HG03045 (cell line): Measurements from ENCODE around the gene OR11A1.

Experiments used
- ATAC-seq: cut with Tn5 transposase; IDR thresholded peaks from one replicate; pipeline ENCODE4 v1.9.1; 2021; ENCODE audit warnings: mild to moderate bottlenecking, moderate library complexity; ENCODE audit not compliant: unreplicated experiment

The OR11A1 gene, protein sequence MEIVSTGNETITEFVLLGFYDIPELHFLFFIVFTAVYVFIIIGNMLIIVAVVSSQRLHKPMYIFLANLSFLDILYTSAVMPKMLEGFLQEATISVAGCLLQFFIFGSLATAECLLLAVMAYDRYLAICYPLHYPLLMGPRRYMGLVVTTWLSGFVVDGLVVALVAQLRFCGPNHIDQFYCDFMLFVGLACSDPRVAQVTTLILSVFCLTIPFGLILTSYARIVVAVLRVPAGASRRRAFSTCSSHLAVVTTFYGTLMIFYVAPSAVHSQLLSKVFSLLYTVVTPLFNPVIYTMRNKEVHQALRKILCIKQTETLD

DNA sequence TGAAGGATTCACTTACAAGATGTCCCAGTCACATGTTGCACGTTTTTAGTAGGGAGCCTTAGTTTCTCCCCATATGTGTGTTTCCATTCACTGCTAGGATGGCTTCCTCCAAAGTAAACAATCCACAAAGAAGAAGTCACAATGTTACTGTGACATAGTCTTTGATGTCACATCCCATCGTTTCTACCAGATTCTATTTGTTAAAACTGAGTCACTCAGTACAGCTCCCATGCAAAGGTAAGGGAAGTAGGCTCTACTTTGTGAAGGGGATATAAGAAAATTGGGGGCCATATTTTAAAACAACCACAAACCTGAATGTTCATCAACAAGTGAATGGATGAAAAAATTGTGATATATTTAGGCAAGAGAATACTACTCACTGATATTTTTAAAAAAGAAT lies at the start of gene OR11A1, which contains the start of gene OR2H1:
OR11A1 (minus strand) TSS at position 101 of the 400 bp plus-strand sequence. CDS start 29,430 bp downstream, outside the sequence.
OR2H1 (plus strand) TSS at position 185 of the 400 bp plus-strand sequence. CDS start 4,615 bp downstream, outside the sequence.
- ATAC-seq: no peak

DNA sequence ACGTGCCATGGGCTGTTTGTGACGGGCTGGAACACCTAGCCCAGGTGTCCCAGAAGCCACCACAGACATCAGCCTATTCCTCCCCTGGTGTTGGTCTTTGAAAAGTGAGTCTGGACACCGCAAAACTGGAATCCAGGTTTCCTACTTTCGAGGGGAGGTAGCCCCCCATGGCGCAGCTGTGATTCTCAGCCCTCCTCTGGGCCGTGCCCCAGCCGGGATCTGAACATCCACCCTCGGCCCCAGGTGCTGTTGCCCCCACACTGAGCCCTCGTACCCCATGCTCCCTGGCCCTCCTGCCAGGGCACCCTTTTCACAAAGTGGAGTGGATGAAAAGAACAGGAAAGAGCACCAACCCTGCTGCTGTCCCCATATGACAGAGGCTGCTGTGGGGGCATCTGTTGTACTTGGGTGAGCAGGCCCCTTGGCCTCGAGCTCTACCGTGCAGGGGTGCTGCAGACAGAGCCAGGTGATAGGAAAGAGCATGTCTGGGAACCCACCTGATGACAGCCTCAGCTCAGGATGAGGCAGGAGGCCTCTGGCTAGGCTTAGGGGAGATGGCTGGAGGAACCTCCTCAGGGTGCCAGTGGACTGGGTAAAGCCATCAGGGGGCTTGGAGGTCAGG lies 49.7 kb upstream of the OR11A1 start:
- ATAC-seq: no peak

DNA sequence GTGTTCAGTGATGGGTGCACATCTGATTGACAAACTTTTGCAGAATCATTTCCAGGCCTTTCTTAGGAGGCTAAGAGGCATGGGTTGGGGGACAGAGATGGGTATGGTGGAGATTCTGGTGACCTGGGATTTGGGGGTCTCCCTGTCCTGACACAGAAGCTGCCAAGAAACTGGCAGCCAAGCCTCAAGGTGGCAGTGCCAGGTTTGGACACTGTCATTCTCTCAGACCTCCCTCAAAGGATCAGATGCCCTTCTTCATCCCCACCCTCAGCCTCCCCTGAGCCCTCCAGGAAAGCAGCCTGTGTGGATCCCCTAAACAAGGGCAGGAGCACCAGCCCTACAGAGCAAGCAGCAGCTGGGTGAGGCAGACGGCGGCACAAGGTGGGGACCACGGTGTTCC lies 48.9 kb upstream of the OR11A1 start:
- ATAC-seq: no peak

DNA sequence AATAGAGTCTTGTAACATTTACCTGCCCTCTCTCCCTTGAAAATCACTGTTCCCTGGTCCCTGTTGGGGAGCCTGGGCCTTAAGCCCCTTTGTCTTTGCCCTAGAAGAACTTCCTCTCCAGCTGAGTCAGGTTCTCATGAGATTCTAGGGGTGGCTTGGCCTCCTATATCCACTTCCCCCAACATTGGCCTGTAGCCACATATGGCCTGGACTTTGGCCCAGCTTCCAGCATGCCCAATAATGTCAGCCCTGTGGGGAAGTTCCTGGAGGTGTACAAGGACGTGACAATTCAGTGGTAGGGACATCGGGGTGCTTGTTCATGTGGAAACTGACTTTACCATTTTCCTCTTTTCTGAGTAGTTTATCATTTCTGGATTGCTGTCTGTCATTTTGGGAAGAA lies 48.1 kb upstream of the OR11A1 start:
- no peak for ATAC-seq

DNA sequence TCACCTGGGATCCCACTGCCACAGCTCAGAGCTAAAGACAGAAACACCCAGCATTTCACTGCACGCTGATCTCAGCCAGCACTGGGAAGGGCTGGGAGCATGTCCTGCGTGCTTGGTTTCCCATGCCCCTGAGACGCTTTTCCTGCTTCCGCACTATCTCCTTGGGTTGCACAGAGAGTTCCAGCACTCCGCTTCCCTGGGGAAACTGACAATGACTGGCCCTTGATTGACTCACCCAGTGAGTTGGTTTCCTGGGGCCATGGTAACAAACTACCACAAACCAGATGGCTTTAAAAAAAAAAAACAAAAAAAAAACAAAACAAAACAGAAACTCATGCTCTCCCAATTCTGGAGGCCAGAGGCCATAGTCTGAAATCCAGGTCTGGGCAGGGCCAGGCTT lies 45.7 kb upstream of the OR11A1 start:
- no peak for ATAC-seq

DNA sequence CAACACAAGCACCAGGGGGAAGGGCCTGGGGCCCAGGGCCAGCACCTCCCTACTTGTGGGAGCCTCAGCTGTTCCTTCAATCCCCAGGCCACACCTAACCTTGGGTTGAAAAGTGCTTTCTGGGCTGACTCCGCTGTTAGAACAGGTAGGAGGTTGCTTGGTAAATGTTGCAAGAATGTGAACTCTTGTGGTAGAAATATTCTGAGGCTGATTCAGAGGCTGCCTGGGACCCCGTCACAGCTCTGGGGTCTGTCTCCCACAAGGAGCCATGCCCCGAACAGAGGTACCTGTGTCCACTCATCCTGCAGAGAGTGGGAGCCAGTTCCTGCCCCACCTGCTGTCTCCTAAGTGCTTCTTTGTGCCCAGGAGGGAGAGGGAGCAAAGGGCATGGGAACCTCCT lies 45.3 kb upstream of the OR11A1 start:
- ATAC-seq: no peak

DNA sequence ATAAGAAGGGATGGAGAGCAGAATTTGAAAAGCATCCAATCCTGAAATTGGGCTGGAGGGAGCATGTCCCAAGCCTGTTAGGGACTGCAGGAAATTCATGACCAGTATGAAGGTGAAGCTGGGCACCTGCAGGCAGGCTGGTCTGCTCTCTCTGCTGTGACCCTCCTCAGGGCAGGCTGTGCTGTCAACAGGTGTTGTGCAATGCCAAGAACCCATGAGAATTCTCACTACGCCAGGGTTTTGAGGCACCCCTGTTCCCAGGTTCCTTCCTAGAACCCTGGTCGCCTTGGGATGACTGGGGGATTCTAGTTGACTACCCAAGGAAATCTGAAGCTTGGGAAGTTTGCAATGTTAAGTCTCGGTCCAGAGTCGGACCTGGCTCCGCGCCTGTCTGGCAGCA lies 44.2 kb upstream of the OR11A1 start:
- ATAC-seq: no peak

DNA sequence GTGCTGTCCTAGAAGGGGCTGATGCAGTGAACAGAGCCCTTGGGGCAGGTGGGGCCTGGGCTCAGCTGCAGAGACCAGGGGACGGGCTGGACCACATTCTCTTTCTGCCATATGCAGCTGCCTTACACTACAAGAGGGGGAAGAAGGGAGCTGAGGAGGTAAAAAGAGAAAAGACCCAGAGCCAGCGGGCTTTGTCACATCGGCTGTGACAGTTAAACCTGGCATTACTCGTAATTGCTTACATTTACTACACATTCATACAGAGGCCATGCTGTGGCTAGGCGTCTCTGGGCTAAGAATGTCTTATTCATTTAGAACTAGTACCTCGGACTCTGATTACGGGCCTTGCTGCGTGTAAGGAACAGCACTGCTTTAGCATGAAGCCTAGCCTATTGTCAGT lies 43.7 kb upstream of the OR11A1 start:
- ATAC-seq: no peak

DNA sequence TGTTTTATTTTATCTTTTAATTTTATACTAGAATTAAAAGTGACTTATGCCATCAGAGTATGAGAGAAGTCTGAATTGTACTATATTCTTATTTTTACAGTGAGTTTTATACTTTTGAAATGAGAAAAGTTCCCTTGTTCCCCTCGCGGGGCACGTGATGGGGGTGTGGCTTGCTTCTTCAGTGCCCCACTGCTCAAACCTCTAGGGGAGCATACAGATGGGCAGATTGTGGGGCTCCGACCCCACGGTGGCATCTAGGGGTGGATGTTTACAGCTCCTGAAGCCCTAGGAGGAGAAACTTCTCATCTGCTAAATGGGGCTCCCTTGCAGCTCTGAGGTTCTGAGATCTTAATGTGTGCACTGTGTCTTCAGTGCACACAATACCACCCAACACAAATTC lies 42.8 kb upstream of the OR11A1 start:
- no peak for ATAC-seq

DNA sequence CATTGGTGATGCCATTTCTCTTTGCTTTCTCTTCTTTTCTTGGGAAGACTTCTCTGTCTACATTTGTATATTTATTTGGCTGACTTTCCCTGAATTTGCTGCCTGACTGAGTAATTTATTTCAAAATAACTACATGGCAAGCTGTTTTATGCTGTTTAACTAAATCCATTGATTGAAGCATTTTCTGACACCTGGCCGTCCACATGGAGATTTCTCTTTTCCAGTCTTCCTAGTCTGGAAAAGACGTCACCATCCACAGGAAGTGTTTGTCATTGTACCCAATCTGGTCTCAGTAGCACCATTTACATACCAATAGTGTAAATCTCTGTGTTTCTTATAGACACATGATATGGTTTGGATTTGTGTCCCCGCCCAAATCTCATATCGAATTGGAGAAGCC lies 40.1 kb upstream of the OR11A1 start:
- no peak for ATAC-seq

DNA sequence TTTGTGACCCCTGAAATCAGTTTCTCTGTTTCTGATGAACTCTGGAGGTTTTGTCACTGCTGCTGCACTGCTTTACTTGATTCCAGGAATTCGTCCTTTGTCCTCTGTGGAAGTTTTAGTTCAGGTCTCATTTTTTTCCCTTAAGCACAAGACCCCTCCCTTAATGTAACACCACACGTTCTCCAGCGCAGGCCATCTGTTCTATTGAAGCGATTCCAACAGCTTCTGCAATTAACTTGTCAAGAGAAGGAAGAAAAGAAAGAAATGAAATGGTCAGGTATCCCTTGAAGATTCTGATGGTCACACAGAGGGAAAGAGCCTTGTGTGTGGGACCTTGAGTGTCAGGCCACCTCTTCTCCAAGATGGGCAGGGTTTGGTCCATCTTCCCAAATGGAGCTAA lies 38.7 kb upstream of the OR11A1 start:
- no peak for ATAC-seq

DNA sequence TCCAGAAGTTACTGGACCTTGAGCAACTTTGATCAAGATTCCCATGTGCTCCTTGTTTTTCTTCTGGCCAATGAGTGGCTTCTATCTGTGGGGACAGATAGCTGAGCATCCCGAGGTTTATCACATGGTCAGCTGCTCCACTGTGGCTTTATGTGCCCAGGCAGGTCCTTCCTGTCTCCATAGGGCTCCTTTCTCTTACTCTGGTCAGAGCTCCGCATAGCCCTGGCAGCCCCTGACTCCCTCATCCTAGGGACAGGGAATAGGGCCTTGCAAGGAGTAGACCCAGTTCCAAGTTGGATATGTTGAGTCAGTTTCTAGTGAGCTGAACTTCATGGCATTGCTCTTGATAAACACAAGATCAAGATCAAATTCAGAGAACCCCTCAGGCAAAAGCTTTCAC lies 37.3 kb upstream of the OR11A1 start:
- no peak for ATAC-seq

DNA sequence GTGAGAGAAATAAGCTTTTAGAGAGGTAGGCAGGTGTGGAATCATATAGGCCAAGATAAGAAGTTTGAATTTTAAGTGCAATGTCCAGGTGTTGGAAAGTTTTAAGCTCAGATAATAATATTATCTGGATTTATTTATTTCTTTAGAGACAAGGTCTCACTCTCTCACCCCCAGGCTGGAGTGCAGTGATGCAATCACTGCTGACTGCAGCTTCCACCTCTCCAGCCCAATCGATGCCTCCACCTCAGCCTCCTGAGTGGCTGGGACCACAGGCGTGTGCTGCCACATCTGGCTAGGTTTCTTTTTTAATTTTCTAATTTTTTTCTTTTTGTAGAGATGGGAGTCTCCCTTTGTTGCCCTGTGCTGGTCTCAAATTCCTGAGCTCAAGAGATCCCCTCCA lies 36.4 kb upstream of the OR11A1 start:
- no peak for ATAC-seq

DNA sequence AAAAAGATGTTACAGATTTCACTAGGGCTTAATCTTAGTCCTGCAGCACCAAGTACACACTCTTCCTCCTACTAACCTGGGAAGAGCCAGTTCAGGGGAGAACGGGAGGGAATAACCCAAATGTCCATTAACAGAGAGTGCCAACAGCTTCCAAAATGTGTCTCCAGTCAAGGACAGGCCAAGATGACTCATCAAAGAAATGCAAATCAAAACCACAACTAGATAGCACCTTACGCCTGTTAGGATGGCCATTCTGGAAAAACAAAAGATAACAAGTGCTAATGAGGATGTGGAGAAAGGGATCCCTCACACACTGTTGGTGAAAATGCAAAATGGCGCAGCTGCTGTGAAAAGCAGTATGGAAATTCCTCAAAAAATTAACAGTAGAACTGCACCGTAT lies 34.7 kb upstream of the OR11A1 start:
- no peak for ATAC-seq

DNA sequence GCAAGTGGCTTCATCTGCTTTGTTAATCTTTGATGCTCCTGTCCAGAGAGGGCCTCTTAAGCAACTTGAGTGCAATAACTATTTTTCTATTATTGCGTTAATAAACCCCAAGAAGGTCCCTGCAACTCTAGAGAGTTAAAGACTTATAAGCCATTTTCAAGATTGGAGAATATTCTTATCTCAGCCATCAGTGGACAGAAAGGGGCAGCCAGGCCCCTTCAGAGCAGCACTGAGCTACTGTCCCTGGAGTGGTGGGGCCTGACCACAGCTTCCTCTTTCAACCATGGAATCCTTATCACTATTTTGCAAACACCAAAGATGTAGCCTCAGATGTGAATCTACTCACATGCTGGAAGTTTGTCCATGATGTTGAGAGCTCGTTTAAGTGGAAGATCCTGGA lies 33.7 kb upstream of the OR11A1 start:
- no peak for ATAC-seq

DNA sequence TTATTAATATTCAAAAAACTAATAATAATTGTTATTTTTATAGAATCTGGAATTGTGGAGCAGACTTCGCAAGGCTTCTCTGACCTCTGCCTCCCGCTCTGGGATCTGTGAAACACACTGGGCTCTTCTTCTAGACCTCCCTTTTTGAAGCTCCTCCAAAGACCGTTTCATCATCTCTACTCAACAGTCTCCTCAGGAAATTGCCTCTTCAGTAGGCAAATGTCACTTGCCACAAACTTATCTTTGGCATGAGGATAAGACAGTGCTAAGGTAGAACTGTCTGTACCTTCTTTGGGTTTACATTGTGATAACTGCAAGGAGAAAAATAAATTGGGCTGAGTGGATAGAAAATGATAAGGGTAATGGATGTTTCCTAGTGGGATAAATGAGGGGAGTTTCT lies 33.2 kb upstream of the OR11A1 start:
- ATAC-seq: no peak

DNA sequence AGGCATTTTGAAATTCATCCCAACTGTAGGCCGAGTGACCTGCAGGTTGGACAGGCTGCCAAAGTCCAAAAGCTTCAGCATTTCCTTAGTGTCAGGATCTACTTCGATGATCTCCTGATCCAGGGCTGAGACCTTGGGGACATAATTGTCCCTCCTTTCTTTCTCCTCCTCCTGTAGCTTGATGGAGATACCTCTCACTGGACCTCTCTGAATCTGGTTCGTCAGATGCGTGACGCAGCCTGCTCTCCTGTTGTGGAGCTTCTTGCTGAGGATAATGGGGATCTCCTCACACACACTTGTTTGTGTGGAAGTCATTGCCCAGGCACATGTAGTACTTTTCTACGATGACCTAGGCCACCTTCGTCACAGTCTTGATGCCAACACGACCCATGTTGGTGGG lies 32.4 kb upstream of the OR11A1 start:
- no peak for ATAC-seq

DNA sequence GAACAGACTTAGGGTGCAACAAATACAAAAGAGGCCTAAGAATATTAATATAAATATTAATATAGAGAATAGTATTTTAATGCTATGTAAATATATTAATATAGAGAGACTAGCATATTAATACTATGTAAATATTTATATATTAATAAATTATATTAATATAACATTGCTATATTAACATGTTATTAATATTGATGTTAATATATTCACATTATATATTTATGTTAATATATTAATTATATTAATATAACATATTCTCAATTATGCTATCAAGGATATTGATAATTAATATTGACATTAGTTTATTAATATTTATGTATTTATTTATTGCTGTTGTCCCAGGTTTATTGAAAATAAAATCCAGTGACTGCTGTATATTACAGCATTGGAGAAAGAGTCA lies 32.0 kb upstream of the OR11A1 start:
- ATAC-seq: no peak

DNA sequence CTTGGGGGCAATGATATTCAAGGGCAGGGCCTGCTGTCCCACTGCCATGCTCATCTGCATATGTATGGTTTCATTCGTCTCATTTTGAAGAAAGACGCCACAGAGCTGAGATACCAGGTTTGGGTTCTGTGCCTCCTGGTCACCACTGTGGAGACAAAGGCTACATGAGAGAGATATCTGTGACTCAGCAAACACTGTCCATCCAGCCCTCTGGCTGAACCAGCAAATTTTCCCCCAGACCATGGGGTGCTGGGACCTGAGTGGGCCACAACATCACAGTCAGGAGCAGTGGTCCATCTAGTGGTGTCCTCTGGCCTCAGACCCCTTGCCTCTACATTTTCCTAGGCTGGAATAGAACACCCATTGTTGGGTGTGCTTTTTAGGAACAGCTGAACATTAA lies 30.8 kb upstream of the OR11A1 start, which contains the start of gene MAS1L:
MAS1L (minus strand) TSS at position 297 of the 400 bp plus-strand sequence; CDS start at position 243, 54 bp downstream.
- no peak for ATAC-seq

DNA sequence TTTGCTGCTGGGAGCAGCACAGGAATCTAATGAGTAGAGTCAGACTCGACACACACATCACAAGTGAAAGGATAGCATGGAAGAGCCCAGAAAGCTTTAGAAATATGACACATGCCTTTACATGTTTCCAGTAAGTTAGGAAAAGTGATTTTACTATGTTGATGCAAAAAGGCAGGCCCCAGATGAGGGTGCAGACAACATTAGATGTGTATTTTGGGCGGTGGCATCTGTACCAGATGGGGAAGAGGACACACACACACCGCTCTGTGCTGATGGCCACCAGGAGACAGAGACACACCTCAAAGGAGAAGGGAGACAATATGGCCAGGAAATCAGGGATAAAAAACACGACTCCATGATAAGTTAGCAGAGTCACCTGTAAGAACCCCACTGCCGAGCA lies 30.3 kb upstream of the OR11A1 start:
- no peak for ATAC-seq

DNA sequence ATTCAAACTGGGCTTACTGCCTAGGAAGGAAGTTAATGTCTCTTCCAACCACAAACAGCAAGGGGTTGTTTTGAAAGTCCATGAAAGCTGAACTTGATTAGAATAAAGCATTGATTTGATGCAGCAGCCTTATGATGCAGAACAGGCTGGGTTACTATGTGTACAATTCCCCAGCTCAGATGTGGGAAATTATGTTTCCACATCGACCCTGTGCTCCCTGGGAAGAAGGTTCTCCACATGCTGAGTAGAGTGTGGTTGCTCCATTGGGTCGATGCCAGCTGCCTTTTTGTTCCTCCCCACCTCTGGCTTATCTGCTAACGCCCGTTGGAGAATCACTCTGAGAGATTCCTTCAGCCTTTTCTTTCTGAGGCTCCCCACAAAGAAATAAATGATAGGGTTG lies 29.7 kb upstream of the OR11A1 start:
- ATAC-seq: no peak

DNA sequence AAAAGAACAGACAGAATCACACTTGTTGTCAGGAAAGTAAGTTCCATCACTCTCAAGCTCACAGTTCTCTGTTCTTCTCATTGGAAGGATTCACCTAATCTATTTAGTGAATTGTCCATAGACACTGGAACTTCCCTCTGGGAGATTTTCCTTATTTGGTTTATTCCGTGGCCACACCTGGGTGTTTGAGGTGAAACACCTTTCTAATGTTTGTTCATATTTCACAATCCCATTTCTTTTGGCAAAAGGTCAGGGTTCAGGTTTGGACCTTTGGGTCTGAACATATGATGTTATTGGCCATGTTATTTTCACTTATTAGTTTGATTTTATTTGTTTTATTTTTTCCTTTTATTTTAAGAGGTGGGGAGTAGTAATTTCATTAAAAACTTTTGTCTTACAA lies 26.9 kb upstream of the OR11A1 start:
- ATAC-seq: no peak

DNA sequence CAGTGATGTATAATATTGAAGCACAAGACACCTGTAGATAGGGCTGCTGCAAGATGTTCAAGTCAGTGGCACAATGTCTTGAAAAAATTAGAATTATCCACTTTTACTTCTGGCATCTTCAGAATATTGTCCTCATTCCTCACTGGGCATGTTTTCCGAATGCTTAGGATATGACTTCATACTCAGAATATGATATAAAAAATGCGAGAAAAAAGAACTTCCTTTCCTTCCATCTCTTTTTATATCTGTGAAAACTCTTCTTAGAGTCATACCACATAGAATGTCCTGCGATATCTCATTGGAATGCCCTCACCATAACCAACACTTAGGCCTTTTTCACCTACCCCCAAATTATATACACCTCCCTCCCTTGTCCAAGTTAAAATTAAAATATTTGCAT lies 26.3 kb upstream of the OR11A1 start:
- ATAC-seq: no peak
